ENCODE results near the gene RND2.

DNA sequence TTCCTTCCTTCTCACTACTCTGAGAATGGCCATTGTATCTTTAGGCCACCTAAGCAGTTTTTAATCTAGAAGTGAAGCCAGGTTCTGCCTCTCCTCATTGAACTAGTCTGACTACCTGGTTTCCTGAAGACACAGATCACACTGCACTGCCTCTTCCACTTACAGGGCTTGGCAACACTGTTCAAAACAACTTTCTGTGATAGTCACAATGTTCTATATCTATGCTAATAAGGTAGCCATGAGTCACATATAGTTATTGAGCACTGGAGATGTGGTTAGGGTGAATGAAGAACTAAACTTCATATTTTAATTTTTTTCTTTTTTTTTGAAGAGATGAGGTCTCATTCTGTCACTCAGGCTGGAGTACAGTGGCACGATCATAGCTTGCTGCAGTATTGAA lies 26.9 kb downstream of the RND2 start:
- TF ChIP-seq, protein P1, sequence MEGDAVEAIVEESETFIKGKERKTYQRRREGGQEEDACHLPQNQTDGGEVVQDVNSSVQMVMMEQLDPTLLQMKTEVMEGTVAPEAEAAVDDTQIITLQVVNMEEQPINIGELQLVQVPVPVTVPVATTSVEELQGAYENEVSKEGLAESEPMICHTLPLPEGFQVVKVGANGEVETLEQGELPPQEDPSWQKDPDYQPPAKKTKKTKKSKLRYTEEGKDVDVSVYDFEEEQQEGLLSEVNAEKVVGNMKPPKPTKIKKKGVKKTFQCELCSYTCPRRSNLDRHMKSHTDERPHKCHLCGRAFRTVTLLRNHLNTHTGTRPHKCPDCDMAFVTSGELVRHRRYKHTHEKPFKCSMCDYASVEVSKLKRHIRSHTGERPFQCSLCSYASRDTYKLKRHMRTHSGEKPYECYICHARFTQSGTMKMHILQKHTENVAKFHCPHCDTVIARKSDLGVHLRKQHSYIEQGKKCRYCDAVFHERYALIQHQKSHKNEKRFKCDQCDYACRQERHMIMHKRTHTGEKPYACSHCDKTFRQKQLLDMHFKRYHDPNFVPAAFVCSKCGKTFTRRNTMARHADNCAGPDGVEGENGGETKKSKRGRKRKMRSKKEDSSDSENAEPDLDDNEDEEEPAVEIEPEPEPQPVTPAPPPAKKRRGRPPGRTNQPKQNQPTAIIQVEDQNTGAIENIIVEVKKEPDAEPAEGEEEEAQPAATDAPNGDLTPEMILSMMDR (IDR thresholded peaks at IDR 0.05), result no peak
- no peak for TF ChIP-seq POLR2A (IDR thresholded peaks at IDR 0.05)
- TF ChIP-seq POLR2AphosphoS5 (IDR thresholded peaks at IDR 0.05), result no peak
